Liver (tissue), 9 donors: ENCODE results near the gene FOXF2. TPM values are rescaled to one million over a fixed set of nuclear protein-coding genes. Genes with fewer than 3 reads are reported as not detected.

Experiments
- DNase-seq: peaks from one replicate; pipeline ENCODE4 v3.0.0-alpha.2; 2017; ENCODE audit warnings: low spot score
- H3K27ac ChIP-seq, 2 donors: one replicate each; pipeline ENCODE4 v1.7.0; 2013; ENCODE audit warnings: inconsistent platforms in 2 of 2, low read length in 2 of 2, control low read depth in 1 of 2, low read depth in 1 of 2, mild to moderate bottlenecking in 1 of 2
- H3K27me3 ChIP-seq, 4 donors: one replicate each; pipeline versions ENCODE4 v1.6.1 to v1.7.0; 2013; ENCODE audit warnings: low read length in 3 of 4, inconsistent platforms in 1 of 4, mild to moderate bottlenecking in 1 of 4, moderate library complexity in 1 of 4; ENCODE audit not compliant: control insufficient read depth in 4 of 4, insufficient read depth in 4 of 4
- H3K36me3 ChIP-seq, 4 donors: one replicate each; pipeline versions ENCODE4 v1.6.1 to v1.7.0; 2013; ENCODE audit warnings: low read length in 3 of 4, mild to moderate bottlenecking in 3 of 4, low read depth in 1 of 4, moderate library complexity in 1 of 4; ENCODE audit not compliant: control insufficient read depth in 4 of 4, insufficient read depth in 3 of 4
- H3K4me1 ChIP-seq, 4 donors: one replicate each; pipeline versions ENCODE4 v1.6.1 to v1.7.0; 2013; ENCODE audit warnings: low read length in 3 of 4, mild to moderate bottlenecking in 3 of 4, moderate library complexity in 1 of 4; ENCODE audit not compliant: control insufficient read depth in 4 of 4, insufficient read depth in 4 of 4
- H3K4me3 ChIP-seq, 3 donors: one replicate each; pipeline versions ENCODE4 v1.6.1 to v1.7.0; 2013; ENCODE audit warnings: low read length in 3 of 3, control low read depth in 1 of 3, low read depth in 1 of 3, mild to moderate bottlenecking in 1 of 3
- H3K9ac ChIP-seq, 2 donors: one replicate each; pipeline ENCODE4 v1.7.0; 2013; ENCODE audit warnings: low read length in 2 of 2, mild to moderate bottlenecking in 2 of 2, moderate library complexity in 2 of 2, control low read depth in 1 of 2, low read depth in 1 of 2
- H3K9me3 ChIP-seq, 4 donors: one replicate each; pipeline versions ENCODE4 v1.6.1 to v1.7.0; 2013; ENCODE audit warnings: low read length in 3 of 4; ENCODE audit not compliant: control insufficient read depth in 4 of 4
- CTCF ChIP-seq: fragments of 150-350 bp; IDR thresholded peaks from 2 replicates; pipeline ENCODE4 v1.5.1; 2017; ENCODE audit warnings: improper control_type of control experiment, low read depth, low read length; ENCODE audit not compliant: missing input control
- EGR1 ChIP-seq, 2 donors: IDR thresholded peaks; 2 replicates each; pipeline ENCODE4 v1.6.1; 2016 to 2018; ENCODE audit warnings: antibody characterized with exemption in 2 of 2, low read depth in 2 of 2
- FOXA1 ChIP-seq: IDR thresholded peaks from 2 replicates; pipeline ENCODE4 v1.6.1; 2016; ENCODE audit warnings: antibody characterized with exemption
- FOXA2 ChIP-seq: IDR thresholded peaks from 2 replicates; pipeline ENCODE4 v1.6.1; 2016; ENCODE audit warnings: antibody characterized with exemption
- GABPA ChIP-seq, 2 donors: IDR thresholded peaks in 1 of 2; conservative IDR thresholded peaks in 1 of 2; 2 replicates each; pipeline ENCODE4 v1.6.1; 2016; ENCODE audit warnings: antibody characterized with exemption in 2 of 2, mild to moderate bottlenecking in 1 of 2, moderate library complexity in 1 of 2
- HNF4A ChIP-seq, 2 donors: conservative IDR thresholded peaks; 2 replicates each; pipeline ENCODE4 v1.6.1; 2016; ENCODE audit warnings: antibody characterized with exemption in 2 of 2, mild to moderate bottlenecking in 2 of 2
- HNF4G ChIP-seq: IDR thresholded peaks from 2 replicates; pipeline ENCODE4 v1.6.1; 2016; ENCODE audit warnings: antibody characterized with exemption
- JUND ChIP-seq, 2 donors: IDR thresholded peaks; 2 replicates each; pipeline ENCODE4 v1.6.1; 2016; ENCODE audit warnings: antibody characterized with exemption in 2 of 2
- NR2F2 ChIP-seq: IDR thresholded peaks from 2 replicates; pipeline ENCODE4 v1.6.1; 2016; ENCODE audit warnings: antibody characterized with exemption
- RAD21 ChIP-seq, 2 donors: IDR thresholded peaks; 2 replicates each; pipeline ENCODE4 v1.6.1; 2016; ENCODE audit warnings: antibody characterized with exemption in 2 of 2, mild to moderate bottlenecking in 2 of 2
- REST ChIP-seq: IDR thresholded peaks from 2 replicates; pipeline ENCODE4 v1.6.1; 2016; ENCODE audit warnings: antibody characterized with exemption, mild to moderate bottlenecking
- RXRA ChIP-seq, 2 donors: IDR thresholded peaks; 2 replicates each; pipeline ENCODE4 v1.6.1; 2017 to 2018; ENCODE audit warnings: antibody characterized with exemption in 2 of 2, mild to moderate bottlenecking in 1 of 2
- SP1 ChIP-seq: IDR thresholded peaks from 2 replicates; pipeline ENCODE4 v1.6.1; 2018; ENCODE audit warnings: antibody characterized with exemption, mild to moderate bottlenecking
- TAF1 ChIP-seq: conservative IDR thresholded peaks from 2 replicates; pipeline ENCODE4 v1.6.1; 2016; ENCODE audit warnings: antibody characterized with exemption, mild to moderate bottlenecking
- YY1 ChIP-seq: IDR thresholded peaks from 2 replicates; pipeline ENCODE4 v1.6.1; 2016; ENCODE audit warnings: antibody characterized with exemption, mild to moderate bottlenecking
- ZBTB33 ChIP-seq: IDR thresholded peaks from 2 replicates; pipeline ENCODE4 v1.6.1; 2016; ENCODE audit warnings: antibody characterized with exemption
- WGBS: extraction: QIAGEN DNeasy Blood & Tissue Kit; methylation state at CpG from one replicate; pipeline ENCODE4 v1.1.7; 2013; 5-methylcytosine and 5-hydroxymethylcytosine counted together
- polyA plus RNA-seq, 2 donors: library from polyadenylated mRNA; stranded (reverse) in 1 of 2; unstranded in 1 of 2; fragments of 200-250 nt in 1 of 2; fragments of >200 nt in 1 of 2; fragmentation: Nextera tagmentation in 1 of 2; extraction: Ambion mirVana in 1 of 2; gene quantifications; one replicate each; pipeline versions ENCODE4 v1.2.1 to v1.2.3, GENCODE V29; 2013 to 2015
- total RNA-seq, 2 donors: library from RNA; depleted of rRNA; stranded (reverse); fragments of >200 nt; gene quantifications; one replicate each; pipeline ENCODE4 v1.2.3, GENCODE V29; 2014
- TF ChIP-seq, protein P1 (sequence below): IDR thresholded peaks from 2 replicates; pipeline ENCODE4 v1.6.1; 2016; ENCODE audit warnings: antibody characterized with exemption
- TF ChIP-seq, protein P2 (sequence below): IDR thresholded peaks from 2 replicates; pipeline ENCODE4 v1.6.1; 2016; ENCODE audit warnings: antibody characterized with exemption
- donor health status: healthy.
- donor health status: healthy.
- donor health status: healthy.
- donor health status: healthy.
- donor health status: healthy.

FOXF2 gene
- total and polyA plus RNA-seq, 4 donors: 0.05 TPM; not detected in 3

DNA sequence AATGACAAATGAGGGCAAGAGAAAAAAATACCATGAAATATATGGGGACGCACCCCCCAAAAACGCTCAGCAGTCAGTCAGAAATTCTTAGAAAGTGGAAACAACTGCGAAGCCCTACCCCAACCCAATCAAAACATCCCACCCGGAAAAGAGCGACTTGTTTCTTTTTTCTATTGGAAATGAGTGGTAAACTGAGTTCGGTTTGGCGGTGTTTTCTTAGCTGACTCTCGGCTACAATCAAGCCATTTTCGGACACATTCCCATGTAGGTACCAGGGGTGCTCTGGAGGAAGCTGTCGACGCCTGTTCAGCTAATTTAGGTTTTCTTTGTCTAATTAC is 1.9 kb upstream of the FOXF2 start:
- no peaks in the 10 kb centered on the region for H3K9me3 ChIP-seq
- TF ChIP-seq EGR1 (IDR thresholded peaks at IDR 0.05; ENCODE audit: low read depth in 2 of 2) (no peak), FOXA1 (no peak), NR2F2 (no peak), SP1 (no peak), GABPA (IDR thresholded peaks at IDR 0.05 in 1 of 2, conservative IDR thresholded peaks at IDR 0.05 in 1 of 2) (no peak), JUND (IDR thresholded peaks at IDR 0.05) (no peak), REST (no peak), RXRA (IDR thresholded peaks at IDR 0.05) (no peak), HNF4A (conservative IDR thresholded peaks at IDR 0.05) (no peak), YY1 (no peak), CTCF (no peak), FOXA2 (no peak), TAF1 (no peak), HNF4G (no peak), ZBTB33 (no peak), RAD21 (IDR thresholded peaks at IDR 0.05) (no peak)
- TF ChIP-seq, protein P1, sequence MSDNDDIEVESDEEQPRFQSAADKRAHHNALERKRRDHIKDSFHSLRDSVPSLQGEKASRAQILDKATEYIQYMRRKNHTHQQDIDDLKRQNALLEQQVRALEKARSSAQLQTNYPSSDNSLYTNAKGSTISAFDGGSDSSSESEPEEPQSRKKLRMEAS: no peak
- TF ChIP-seq, protein P2, sequence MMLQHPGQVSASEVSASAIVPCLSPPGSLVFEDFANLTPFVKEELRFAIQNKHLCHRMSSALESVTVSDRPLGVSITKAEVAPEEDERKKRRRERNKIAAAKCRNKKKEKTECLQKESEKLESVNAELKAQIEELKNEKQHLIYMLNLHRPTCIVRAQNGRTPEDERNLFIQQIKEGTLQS: no peak
- no peak overlapping the region for H3K4me3 ChIP-seq
- peaks cover 4 to 39% (median 10%) of the 10 kb centered on the region in 4 donors for H3K4me1 ChIP-seq
- 18% methylated on average over 11 of the region's 11 CpGs for WGBS
- H3K27ac ChIP-seq: no peak overlapping the region
- no peak for DNase-seq
- H3K27me3 ChIP-seq: peaks cover 6 to 36% (median 29%) of the 10 kb centered on the region in 4 donors
- H3K36me3 ChIP-seq: no peaks in the 10 kb centered on the region
- H3K9ac ChIP-seq: no peak overlapping the region
